ENCODE results near the gene NTM. TPM values are rescaled to one million over a fixed set of nuclear protein-coding genes. Genes with fewer than 3 reads are reported as not detected.

The NTM gene
- total RNA-seq, 6 donors from 2014 or later = 4.1 to 151 (median 115) TPM

DNA sequence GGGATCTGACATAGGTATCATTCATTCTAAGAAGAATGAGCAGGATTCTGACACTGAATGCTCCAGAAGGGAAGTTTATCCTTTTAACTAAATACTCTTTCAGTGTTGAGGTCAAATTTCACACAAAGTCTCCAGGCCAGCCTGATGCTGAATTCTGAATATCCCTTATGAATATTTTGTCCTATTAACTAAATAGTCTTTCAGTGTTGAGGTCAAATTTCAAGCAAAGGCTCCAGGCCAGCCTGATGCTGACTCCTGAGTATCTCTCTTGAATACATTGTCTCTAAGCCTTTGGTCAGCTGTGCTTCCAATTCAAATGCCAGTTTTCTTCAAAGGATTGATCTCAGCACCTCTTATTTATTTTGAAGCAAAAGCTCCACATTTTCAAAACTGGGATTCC, 676.8 kb downstream of the NTM start:
- Histone ChIP-seq H3K4me3 (no peak overlapping the region), H3K27me3 (no peaks in the 10 kb centered on the region), H3K36me3 (no peaks in the 10 kb centered on the region), H3K9me3 (no peaks in the 10 kb centered on the region), H3K27ac (no peak overlapping the region), H3K4me1 (no peaks in the 10 kb centered on the region)
- ATAC-seq (ENCODE audit: low FRiP score in 2 of 2) (no peak), DNase-seq (no peak)
- TF ChIP-seq EP300 (IDR thresholded peaks at IDR 0.05) = no peak
- no peak for TF ChIP-seq POLR2AphosphoS5 (IDR thresholded peaks at IDR 0.05)
- TF ChIP-seq POLR2A (IDR thresholded peaks at IDR 0.05) = no peak
- TF ChIP-seq, protein P1, sequence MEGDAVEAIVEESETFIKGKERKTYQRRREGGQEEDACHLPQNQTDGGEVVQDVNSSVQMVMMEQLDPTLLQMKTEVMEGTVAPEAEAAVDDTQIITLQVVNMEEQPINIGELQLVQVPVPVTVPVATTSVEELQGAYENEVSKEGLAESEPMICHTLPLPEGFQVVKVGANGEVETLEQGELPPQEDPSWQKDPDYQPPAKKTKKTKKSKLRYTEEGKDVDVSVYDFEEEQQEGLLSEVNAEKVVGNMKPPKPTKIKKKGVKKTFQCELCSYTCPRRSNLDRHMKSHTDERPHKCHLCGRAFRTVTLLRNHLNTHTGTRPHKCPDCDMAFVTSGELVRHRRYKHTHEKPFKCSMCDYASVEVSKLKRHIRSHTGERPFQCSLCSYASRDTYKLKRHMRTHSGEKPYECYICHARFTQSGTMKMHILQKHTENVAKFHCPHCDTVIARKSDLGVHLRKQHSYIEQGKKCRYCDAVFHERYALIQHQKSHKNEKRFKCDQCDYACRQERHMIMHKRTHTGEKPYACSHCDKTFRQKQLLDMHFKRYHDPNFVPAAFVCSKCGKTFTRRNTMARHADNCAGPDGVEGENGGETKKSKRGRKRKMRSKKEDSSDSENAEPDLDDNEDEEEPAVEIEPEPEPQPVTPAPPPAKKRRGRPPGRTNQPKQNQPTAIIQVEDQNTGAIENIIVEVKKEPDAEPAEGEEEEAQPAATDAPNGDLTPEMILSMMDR (IDR thresholded peaks at IDR 0.05) = no peak

DNA sequence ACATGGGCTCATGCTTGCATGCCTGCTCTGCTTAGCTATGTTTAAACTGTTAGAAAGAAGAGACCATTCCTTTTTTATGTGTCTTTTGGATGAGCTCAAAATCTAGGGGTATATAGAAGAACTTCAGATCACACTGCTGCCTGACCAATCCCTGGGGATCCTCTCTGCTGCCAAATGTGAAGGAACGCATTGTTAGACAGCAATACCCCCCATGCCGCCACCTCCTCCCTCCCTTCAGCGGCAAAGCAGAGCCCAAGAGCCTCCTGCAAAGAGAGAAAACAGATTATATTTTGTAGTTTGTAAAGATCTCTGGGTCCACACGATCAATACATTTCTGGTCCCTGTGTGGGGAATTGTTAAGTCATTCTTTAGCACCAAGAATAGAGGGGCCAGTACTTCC, 677.6 kb downstream of the NTM start:
- no peak for DNase-seq
- Histone ChIP-seq H3K4me3 (no peak overlapping the region), H3K27ac (no peak overlapping the region), H3K9me3 (no peaks in the 10 kb centered on the region), H3K4me1 (no peaks in the 10 kb centered on the region), H3K36me3 (no peaks in the 10 kb centered on the region), H3K27me3 (no peaks in the 10 kb centered on the region)
- no peak for ATAC-seq (ENCODE audit: low FRiP score in 2 of 2)
- 73 to 91% methylated on average over 3 to 4 of the region's 4 CpGs for WGBS, 2 donors
- TF ChIP-seq POLR2AphosphoS5 (IDR thresholded peaks at IDR 0.05) = no peak
- TF ChIP-seq, protein P1 (IDR thresholded peaks at IDR 0.05) = no peak
- no peak for TF ChIP-seq POLR2A (IDR thresholded peaks at IDR 0.05)
- no peak for TF ChIP-seq EP300 (IDR thresholded peaks at IDR 0.05)

DNA sequence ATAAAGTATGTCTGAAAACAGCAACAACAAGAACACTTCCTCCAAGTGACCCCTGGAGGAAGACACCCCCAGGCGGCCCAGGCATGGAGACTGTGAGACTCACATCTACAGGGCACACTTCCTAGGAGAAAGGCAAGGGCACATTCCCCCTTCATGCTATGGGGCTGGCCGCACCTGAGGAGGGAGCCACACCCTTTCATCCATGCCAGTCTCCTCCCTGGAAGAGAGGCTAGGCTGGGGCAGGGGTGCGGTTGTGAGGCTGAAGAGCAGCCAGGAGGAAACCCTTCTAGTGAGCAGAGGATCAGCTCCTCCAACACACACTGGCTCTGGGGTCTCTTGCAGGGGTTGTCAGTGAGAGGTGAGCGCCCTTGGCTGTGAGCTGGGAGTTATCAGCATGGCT, 678.8 kb downstream of the NTM start:
- H3K9me3 ChIP-seq = no peaks in the 10 kb centered on the region
- H3K4me1 ChIP-seq = no peaks in the 10 kb centered on the region
- no peak for TF ChIP-seq POLR2AphosphoS5 (IDR thresholded peaks at IDR 0.05)
- TF ChIP-seq EP300 (IDR thresholded peaks at IDR 0.05) = no peak
- TF ChIP-seq, protein P1 (IDR thresholded peaks at IDR 0.05) = no peak
- no peak for TF ChIP-seq POLR2A (IDR thresholded peaks at IDR 0.05)
- no peak overlapping the region for H3K27ac ChIP-seq
- H3K36me3 ChIP-seq = no peaks in the 10 kb centered on the region
- DNase-seq (no peak), ATAC-seq (ENCODE audit: low FRiP score in 2 of 2) (no peak)
- no peaks in the 10 kb centered on the region for H3K27me3 ChIP-seq
- H3K4me3 ChIP-seq = no peak overlapping the region
- 76 to 89% methylated on average over 4 of the region's 4 CpGs for WGBS, 2 donors

DNA sequence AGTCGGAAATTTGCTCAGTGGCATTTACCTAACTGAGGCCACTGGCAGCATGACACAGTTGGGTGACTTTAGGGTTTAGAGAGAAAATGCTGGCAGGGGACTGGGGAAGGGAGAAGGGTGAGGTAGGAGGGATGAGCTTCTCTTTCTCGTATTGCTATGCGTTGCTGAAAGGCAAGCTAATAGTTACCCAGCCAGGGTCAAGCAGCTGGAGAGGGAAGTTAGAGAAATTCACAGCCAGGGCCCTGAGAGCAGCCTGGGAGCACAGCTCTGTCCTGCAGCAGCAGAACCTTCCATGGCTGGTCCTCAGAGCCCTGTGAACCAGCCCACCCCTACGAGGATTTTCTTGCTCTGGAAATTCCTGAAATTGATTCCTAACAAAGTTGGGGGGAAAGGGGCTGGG, 679.6 kb downstream of the NTM start:
- DNase-seq = no peak
- H3K9me3 ChIP-seq = no peaks in the 10 kb centered on the region
- 57 to 73% methylated on average over 4 of the region's 4 CpGs for WGBS, 2 donors
- no peak for TF ChIP-seq EP300 (IDR thresholded peaks at IDR 0.05)
- TF ChIP-seq, protein P1 (IDR thresholded peaks at IDR 0.05) = no peak
- TF ChIP-seq POLR2AphosphoS5 (IDR thresholded peaks at IDR 0.05) = no peak
- no peak for TF ChIP-seq POLR2A (IDR thresholded peaks at IDR 0.05)
- no peaks in the 10 kb centered on the region for H3K27me3 ChIP-seq
- peak in 1 of 2 donors; percentile 11 for ATAC-seq (ENCODE audit: low FRiP score in 2 of 2)
- no peak overlapping the region for H3K4me3 ChIP-seq
- H3K27ac ChIP-seq = no peak overlapping the region
- H3K36me3 ChIP-seq = no peaks in the 10 kb centered on the region
- H3K4me1 ChIP-seq = no peaks in the 10 kb centered on the region

DNA sequence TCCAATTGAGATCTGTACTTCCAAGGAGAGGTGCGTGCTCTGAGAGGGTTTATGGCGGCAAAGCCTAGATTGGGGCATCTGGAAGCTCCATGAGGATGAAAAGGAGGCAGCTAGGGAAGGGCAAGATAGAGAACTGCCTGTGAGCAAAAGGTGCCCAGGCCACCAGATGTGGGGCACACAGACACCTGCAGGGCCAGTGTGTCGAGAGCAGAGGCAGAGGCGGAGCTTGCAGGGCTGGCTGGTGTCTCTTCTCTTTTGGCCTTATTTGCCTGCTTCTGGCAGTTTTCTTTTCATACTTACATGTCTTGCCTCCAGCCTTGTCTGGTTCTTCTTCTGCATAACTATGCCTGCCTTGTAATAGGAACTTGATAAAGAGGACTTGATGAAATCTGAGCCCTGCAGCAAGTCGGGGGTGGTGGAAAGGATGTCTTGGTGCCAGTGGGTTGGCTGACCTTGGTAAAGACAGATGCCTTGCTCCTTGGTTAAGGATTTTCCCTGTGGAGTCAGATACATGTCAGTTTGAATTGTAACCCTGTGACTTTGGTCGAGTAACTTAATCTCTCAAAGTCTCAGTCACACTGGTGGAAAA, 680.3 kb downstream of the NTM start:
- 74 to 77% methylated on average over 6 of the region's 6 CpGs for WGBS, 2 donors

More for the DNA sequence above, 680.3 kb downstream of the NTM start:
- Histone ChIP-seq H3K4me1 (no peaks in the 10 kb centered on the region), H3K4me3 (no peak overlapping the region), H3K36me3 (no peaks in the 10 kb centered on the region), H3K27me3 (no peaks in the 10 kb centered on the region), H3K9me3 (no peaks in the 10 kb centered on the region), H3K27ac (no peak overlapping the region)
- TF ChIP-seq EP300 (IDR thresholded peaks at IDR 0.05) = no peak
- no peak for DNase-seq
- ATAC-seq (ENCODE audit: low FRiP score in 2 of 2) = no peak
